Activated CD8-positive, alpha-beta memory T cell treated with anti-CD3 and anti-CD28 coated beads for 36 hours (primary cell): Measurements from ENCODE around the gene GLI2. TPM values are rescaled to one million over a fixed set of nuclear protein-coding genes. Genes with fewer than 3 reads are reported as not detected.

Experiments
- CTCF ChIA-PET: fragments of 350-600 bp; sonication (Branson Sonifier 250); formaldehyde crosslinking; loops from one replicate; lab custom pipeline; 2021; ENCODE audit warnings: antibody characterized with exemption; lab: Charles Lee
- POLR2A ChIA-PET: fragments of 350-600 bp; sonication (Branson Sonifier 250); formaldehyde crosslinking; loops from one replicate; lab custom pipeline; 2021; ENCODE audit warnings: antibody characterized with exemption; lab: Charles Lee
- total RNA-seq, 2 experiments: library from RNA; stranded (reverse); gene quantifications; one replicate each; pipeline ENCODE4 v1.2.3, GENCODE V29; 2021

GLI2 gene
- total RNA-seq, 2 experiments from 2014 or later: not detected

- POLR2A ChIA-PET: no interaction called here
- CTCF ChIA-PET: no interaction called here
Measured at GRCh38 chr2:120777787-120778186, 42.1 kb downstream of the GLI2 start.

- ChIA-PET CTCF (no interaction called here), POLR2A (no interaction called here)
Measured at GRCh38 chr2:120778244-120778643, 42.6 kb downstream of the GLI2 start.

GRCh38 chr2:120779781-120780283 is 44.2 kb downstream of the GLI2 start:
- POLR2A ChIA-PET: no interaction called here
- CTCF ChIA-PET: no interaction called here

- ChIA-PET POLR2A (no interaction called here), CTCF (no interaction called here)
Measured at GRCh38 chr2:120780402-120780801, 44.7 kb downstream of the GLI2 start.

GRCh38 chr2:120783371-120783791 is 47.7 kb downstream of the GLI2 start:
- ChIA-PET POLR2A (no interaction called here), CTCF (no interaction called here)

- CTCF ChIA-PET: no interaction called here
- POLR2A ChIA-PET: interaction anchor here (0.6 kb wide), 1 partner anchor 58 kb away, joined by 4 read pairs; no protein-coding TSS in a partner anchor
Measured at GRCh38 chr2:120783969-120784372, 48.3 kb downstream of the GLI2 start.
